GM12801 (cell line): ENCODE results near the gene ICAM3.

Source experiments
- CTCF ChIP-seq: IDR thresholded peaks from one replicate; pipeline ENCODE4 v1.5.1; 2011; ENCODE audit warnings: control low read depth; ENCODE audit not compliant: insufficient read length; ENCODE audit errors: extremely low read depth

The ICAM3 gene

DNA sequence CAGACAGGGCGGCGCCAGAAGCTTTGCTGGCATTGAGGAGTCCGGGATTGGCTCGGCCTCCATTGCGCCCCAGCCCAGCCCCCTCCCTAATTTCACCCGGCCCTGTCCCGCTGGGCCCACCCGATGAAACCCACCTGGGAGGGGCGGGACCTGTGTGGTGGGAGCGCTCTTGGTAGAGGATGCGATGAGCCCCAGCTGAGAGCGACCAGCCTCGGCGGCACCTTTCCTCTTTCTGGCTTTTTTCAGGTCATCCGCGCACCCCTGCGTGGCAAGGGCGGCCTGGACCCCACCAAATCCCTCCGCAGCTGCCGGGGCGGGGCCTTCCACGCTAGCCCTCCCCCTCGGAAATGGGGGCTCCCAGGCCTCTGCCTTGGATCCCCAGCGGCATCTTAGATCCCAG lies 30.0 kb downstream of the ICAM3 start, which contains the start of gene ZGLP1:
Gene ZGLP1, minus strand, starts transcription at position 393 of the 400 bp plus-strand sequence.
- no peak for TF ChIP-seq CTCF

- TF ChIP-seq CTCF = no peak
Measured at GRCh38 chr19:10306327-10306726, 33.1 kb downstream of the ICAM3 start.

DNA sequence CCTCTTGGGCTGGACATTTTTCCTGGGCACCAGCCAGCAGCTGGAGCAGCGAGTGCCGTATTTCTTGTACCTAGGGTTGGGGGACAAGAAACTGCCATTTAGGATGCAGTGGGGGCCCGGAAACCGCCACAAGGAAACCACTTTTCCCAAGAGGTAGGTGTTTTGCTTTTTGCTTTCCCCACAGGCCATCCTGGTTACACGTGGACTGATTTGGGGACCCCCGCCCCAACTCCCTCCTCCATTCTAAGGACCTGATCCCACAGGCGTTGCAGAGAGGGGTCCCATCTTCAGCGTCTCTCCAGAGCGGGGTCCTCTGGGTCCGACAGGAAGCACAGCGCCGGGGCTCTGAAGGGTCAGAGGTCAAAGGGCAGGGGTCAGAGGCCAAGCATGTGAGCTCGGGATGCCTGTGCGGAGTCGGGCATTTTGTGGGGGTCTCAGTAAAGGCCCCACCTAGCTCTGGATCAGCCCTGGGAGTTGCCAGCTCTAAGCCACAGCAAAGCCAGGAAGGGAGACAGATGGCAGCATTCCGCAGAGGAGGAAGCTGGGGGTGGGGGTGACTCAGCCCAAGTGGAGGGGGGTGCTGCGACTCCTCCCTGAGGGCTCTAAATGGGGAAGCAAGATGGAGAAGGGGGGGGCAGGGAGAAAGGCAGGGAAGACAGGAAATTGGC lies 34.2 kb downstream of the ICAM3 start:
- no peak for TF ChIP-seq CTCF

GRCh38 chr19:10299545-10300458 lies 39.6 kb downstream of the ICAM3 start:
- no peak for TF ChIP-seq CTCF

- TF ChIP-seq CTCF = no peak
Measured at GRCh38 chr19:10295847-10296591, 43.4 kb downstream of the ICAM3 start.

- TF ChIP-seq CTCF = no peak
Measured at GRCh38 chr19:10295305-10295846, 44.0 kb downstream of the ICAM3 start.

GRCh38 chr19:10294368-10294697 lies 45.1 kb downstream of the ICAM3 start:
- no peak for TF ChIP-seq CTCF
